ENCODE measurements around the gene NUB1.
"Not testable (repeated sequence)": the region's sequence is repeated elsewhere in the genome, so short reads cannot be mapped to it uniquely, and the experiment has no call there.

NUB1 gene

GRCh38 chr7:151341357-151342101, at the start of gene NUB1:
Gene NUB1 (plus strand): TSS chr7:151341812. CDS start chr7:151345350, 3,538 bp downstream.
- peaks cover 5% of the 10 kb centered on the region for H3K9me3 Mint-ChIP-seq
- H3K27me3 Mint-ChIP-seq (ENCODE audit: low read depth), result no peaks in the 10 kb centered on the region
- H3K4me3 Mint-ChIP-seq, result peak within 1 kb of the TSS; percentile 84
- peaks cover 27% of the 10 kb centered on the region for H3K4me1 Mint-ChIP-seq (ENCODE audit: low read depth)
- peaks cover 12% of the 10 kb centered on the region for H3K36me3 Mint-ChIP-seq (ENCODE audit: low read depth)
- H3K27ac Mint-ChIP-seq, result peak within 1 kb of the TSS; percentile 93

- Mint-ChIP-seq H3K4me3 (no peak overlapping the region), H3K27me3 (ENCODE audit: low read depth) (peaks cover 31% of the 10 kb centered on the region), H3K36me3 (ENCODE audit: low read depth) (no peaks in the 10 kb centered on the region), H3K9me3 (peaks cover 7% of the 10 kb centered on the region), H3K27ac (no peak overlapping the region), H3K4me1 (ENCODE audit: low read depth) (no peaks in the 10 kb centered on the region)
Observed at GRCh38 chr7:151292850-151293249, 48.8 kb upstream of the NUB1 start.

GRCh38 chr7:151296202-151296992, 45.2 kb upstream of the NUB1 start:
- H3K4me3 Mint-ChIP-seq, result no peak overlapping the region
- peaks cover 10% of the 10 kb centered on the region for H3K9me3 Mint-ChIP-seq
- no peak overlapping the region for H3K27ac Mint-ChIP-seq
- H3K27me3 Mint-ChIP-seq (ENCODE audit: low read depth), result peaks cover 41% of the 10 kb centered on the region
- H3K4me1 Mint-ChIP-seq (ENCODE audit: low read depth), result no peaks in the 10 kb centered on the region
- H3K36me3 Mint-ChIP-seq (ENCODE audit: low read depth), result no peaks in the 10 kb centered on the region

- H3K27ac Mint-ChIP-seq, result no peak overlapping the region
- peaks cover 48% of the 10 kb centered on the region for H3K27me3 Mint-ChIP-seq (ENCODE audit: low read depth)
- peaks cover 10% of the 10 kb centered on the region for H3K9me3 Mint-ChIP-seq
- H3K36me3 Mint-ChIP-seq (ENCODE audit: low read depth), result no peaks in the 10 kb centered on the region
- H3K4me1 Mint-ChIP-seq (ENCODE audit: low read depth), result peaks cover 3% of the 10 kb centered on the region
- H3K4me3 Mint-ChIP-seq, result no peak overlapping the region
Observed at GRCh38 chr7:151298765-151299164, 42.8 kb upstream of the NUB1 start.

GRCh38 chr7:151299530-151299929, 42.1 kb upstream of the NUB1 start:
- Mint-ChIP-seq H3K27ac (no peak overlapping the region), H3K4me1 (ENCODE audit: low read depth) (peaks cover 3% of the 10 kb centered on the region), H3K4me3 (no peak overlapping the region), H3K36me3 (ENCODE audit: low read depth) (no peaks in the 10 kb centered on the region), H3K9me3 (peaks cover 10% of the 10 kb centered on the region), H3K27me3 (ENCODE audit: low read depth) (peaks cover 43% of the 10 kb centered on the region)

GRCh38 chr7:151299940-151300645, 41.5 kb upstream of the NUB1 start:
- H3K27ac Mint-ChIP-seq, result no peak overlapping the region
- no peaks in the 10 kb centered on the region for H3K36me3 Mint-ChIP-seq (ENCODE audit: low read depth)
- H3K27me3 Mint-ChIP-seq (ENCODE audit: low read depth), result peaks cover 41% of the 10 kb centered on the region
- H3K4me1 Mint-ChIP-seq (ENCODE audit: low read depth), result peaks cover 7% of the 10 kb centered on the region
- peaks cover 10% of the 10 kb centered on the region for H3K9me3 Mint-ChIP-seq
- H3K4me3 Mint-ChIP-seq, result no peak overlapping the region

GRCh38 chr7:151301471-151302462, 39.8 kb upstream of the NUB1 start:
- H3K9me3 Mint-ChIP-seq, result peaks cover 3% of the 10 kb centered on the region
- no peak overlapping the region for H3K27ac Mint-ChIP-seq
- H3K36me3 Mint-ChIP-seq (ENCODE audit: low read depth), result no peaks in the 10 kb centered on the region
- peaks cover 8% of the 10 kb centered on the region for H3K4me1 Mint-ChIP-seq (ENCODE audit: low read depth)
- no peak overlapping the region for H3K4me3 Mint-ChIP-seq
- H3K27me3 Mint-ChIP-seq (ENCODE audit: low read depth), result peaks cover 44% of the 10 kb centered on the region

- not testable (repeated sequence) for H3K36me3 Mint-ChIP-seq (ENCODE audit: low read depth); H3K27ac Mint-ChIP-seq; H3K4me1 Mint-ChIP-seq (ENCODE audit: low read depth); H3K9me3 Mint-ChIP-seq
- H3K4me3 Mint-ChIP-seq, result peak overlapping the region; percentile 37
- peaks cover 37% of the 10 kb centered on the region for H3K27me3 Mint-ChIP-seq (ENCODE audit: low read depth)
Observed at GRCh38 chr7:151304251-151304650, 37.4 kb upstream of the NUB1 start.

- Mint-ChIP-seq H3K9me3 (no peaks in the 10 kb centered on the region), H3K4me3 (peak overlapping the region; percentile 57), H3K27me3 (ENCODE audit: low read depth) (peaks cover 31% of the 10 kb centered on the region), H3K36me3 (ENCODE audit: low read depth) (no peaks in the 10 kb centered on the region), H3K4me1 (ENCODE audit: low read depth) (peaks cover 10% of the 10 kb centered on the region), H3K27ac (no peak overlapping the region)
Observed at GRCh38 chr7:151304856-151305255, 36.8 kb upstream of the NUB1 start.

- H3K4me1 Mint-ChIP-seq (ENCODE audit: low read depth), result peaks cover 10% of the 10 kb centered on the region
- H3K36me3 Mint-ChIP-seq (ENCODE audit: low read depth), result no peaks in the 10 kb centered on the region
- no peak overlapping the region for H3K27ac Mint-ChIP-seq
- H3K27me3 Mint-ChIP-seq (ENCODE audit: low read depth), result peaks cover 27% of the 10 kb centered on the region
- no peak overlapping the region for H3K4me3 Mint-ChIP-seq
- H3K9me3 Mint-ChIP-seq, result no peaks in the 10 kb centered on the region
Observed at GRCh38 chr7:151306374-151306773, 35.2 kb upstream of the NUB1 start.

- peaks cover 24% of the 10 kb centered on the region for H3K27me3 Mint-ChIP-seq (ENCODE audit: low read depth)
- peaks cover 2% of the 10 kb centered on the region for H3K36me3 Mint-ChIP-seq (ENCODE audit: low read depth)
- no peak overlapping the region for H3K4me3 Mint-ChIP-seq
- peaks cover 4% of the 10 kb centered on the region for H3K9me3 Mint-ChIP-seq
- H3K27ac Mint-ChIP-seq, result no peak overlapping the region
- H3K4me1 Mint-ChIP-seq (ENCODE audit: low read depth), result peaks cover 10% of the 10 kb centered on the region
Observed at GRCh38 chr7:151306860-151307259, 34.8 kb upstream of the NUB1 start.

GRCh38 chr7:151307536-151307935, 34.1 kb upstream of the NUB1 start:
- H3K36me3 Mint-ChIP-seq (ENCODE audit: low read depth), result peaks cover 2% of the 10 kb centered on the region
- peaks cover 10% of the 10 kb centered on the region for H3K4me1 Mint-ChIP-seq (ENCODE audit: low read depth)
- H3K27me3 Mint-ChIP-seq (ENCODE audit: low read depth), result peaks cover 19% of the 10 kb centered on the region
- H3K27ac Mint-ChIP-seq, result no peak overlapping the region
- no peak overlapping the region for H3K4me3 Mint-ChIP-seq
- H3K9me3 Mint-ChIP-seq, result peaks cover 4% of the 10 kb centered on the region

- Mint-ChIP-seq H3K9me3 (peaks cover 4% of the 10 kb centered on the region), H3K4me3 (no peak overlapping the region), H3K27ac (no peak overlapping the region), H3K36me3 (ENCODE audit: low read depth) (peaks cover 2% of the 10 kb centered on the region), H3K27me3 (ENCODE audit: low read depth) (peaks cover 19% of the 10 kb centered on the region), H3K4me1 (ENCODE audit: low read depth) (peaks cover 10% of the 10 kb centered on the region)
Observed at GRCh38 chr7:151308256-151308655, 33.4 kb upstream of the NUB1 start.

- Mint-ChIP-seq H3K4me3 (no peak overlapping the region), H3K27me3 (ENCODE audit: low read depth) (peaks cover 16% of the 10 kb centered on the region), H3K36me3 (ENCODE audit: low read depth) (peaks cover 2% of the 10 kb centered on the region), H3K9me3 (peaks cover 4% of the 10 kb centered on the region), H3K27ac (no peak overlapping the region), H3K4me1 (ENCODE audit: low read depth) (peaks cover 7% of the 10 kb centered on the region)
Observed at GRCh38 chr7:151308791-151309190, 32.8 kb upstream of the NUB1 start.
